Measurements from ENCODE around the gene GNB1L.

DNA sequence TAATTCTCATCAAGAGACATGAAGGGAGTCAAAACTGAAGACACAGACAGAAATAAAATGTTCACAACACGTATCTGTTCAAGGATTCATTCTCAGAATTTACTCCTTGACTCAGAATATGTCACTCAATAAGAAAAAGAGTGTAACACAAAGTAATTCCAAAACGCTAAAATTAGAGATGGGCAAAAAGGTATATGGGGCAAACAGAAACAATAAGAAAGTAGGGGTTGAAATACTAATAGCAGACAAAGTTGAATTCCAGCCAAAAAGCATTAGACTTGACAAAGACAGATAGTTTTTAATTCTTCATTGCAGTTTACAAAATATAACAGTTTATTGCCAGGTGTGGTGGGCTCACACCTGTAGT, 26.7 kb downstream of the GNB1L start:
- no peak for TF ChIP-seq EZH2 (IDR thresholded peaks at IDR 0.05; ENCODE audit: borderline replicate concordance, low read depth, low read length)
- TF ChIP-seq, protein P1, sequence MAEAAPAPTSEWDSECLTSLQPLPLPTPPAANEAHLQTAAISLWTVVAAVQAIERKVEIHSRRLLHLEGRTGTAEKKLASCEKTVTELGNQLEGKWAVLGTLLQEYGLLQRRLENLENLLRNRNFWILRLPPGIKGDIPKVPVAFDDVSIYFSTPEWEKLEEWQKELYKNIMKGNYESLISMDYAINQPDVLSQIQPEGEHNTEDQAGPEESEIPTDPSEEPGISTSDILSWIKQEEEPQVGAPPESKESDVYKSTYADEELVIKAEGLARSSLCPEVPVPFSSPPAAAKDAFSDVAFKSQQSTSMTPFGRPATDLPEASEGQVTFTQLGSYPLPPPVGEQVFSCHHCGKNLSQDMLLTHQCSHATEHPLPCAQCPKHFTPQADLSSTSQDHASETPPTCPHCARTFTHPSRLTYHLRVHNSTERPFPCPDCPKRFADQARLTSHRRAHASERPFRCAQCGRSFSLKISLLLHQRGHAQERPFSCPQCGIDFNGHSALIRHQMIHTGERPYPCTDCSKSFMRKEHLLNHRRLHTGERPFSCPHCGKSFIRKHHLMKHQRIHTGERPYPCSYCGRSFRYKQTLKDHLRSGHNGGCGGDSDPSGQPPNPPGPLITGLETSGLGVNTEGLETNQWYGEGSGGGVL (CRISPR knock-in tag; IDR thresholded peaks at IDR 0.05) = no peak
- TF ChIP-seq, protein P2, sequence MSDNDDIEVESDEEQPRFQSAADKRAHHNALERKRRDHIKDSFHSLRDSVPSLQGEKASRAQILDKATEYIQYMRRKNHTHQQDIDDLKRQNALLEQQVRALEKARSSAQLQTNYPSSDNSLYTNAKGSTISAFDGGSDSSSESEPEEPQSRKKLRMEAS (CRISPR knock-in tag; IDR thresholded peaks at IDR 0.05) = no peak
- TF ChIP-seq, protein P3, sequence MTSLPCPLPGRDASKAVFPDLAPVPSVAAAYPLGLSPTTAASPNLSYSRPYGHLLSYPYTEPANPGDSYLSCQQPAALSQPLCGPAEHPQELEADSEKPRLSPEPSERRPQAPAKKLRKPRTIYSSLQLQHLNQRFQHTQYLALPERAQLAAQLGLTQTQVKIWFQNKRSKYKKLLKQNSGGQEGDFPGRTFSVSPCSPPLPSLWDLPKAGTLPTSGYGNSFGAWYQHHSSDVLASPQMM (CRISPR knock-in tag; IDR thresholded peaks at IDR 0.05) = no peak
- TF ChIP-seq, protein P4, sequence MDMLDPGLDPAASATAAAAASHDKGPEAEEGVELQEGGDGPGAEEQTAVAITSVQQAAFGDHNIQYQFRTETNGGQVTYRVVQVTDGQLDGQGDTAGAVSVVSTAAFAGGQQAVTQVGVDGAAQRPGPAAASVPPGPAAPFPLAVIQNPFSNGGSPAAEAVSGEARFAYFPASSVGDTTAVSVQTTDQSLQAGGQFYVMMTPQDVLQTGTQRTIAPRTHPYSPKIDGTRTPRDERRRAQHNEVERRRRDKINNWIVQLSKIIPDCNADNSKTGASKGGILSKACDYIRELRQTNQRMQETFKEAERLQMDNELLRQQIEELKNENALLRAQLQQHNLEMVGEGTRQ (CRISPR knock-in tag; IDR thresholded peaks at IDR 0.05) = no peak
- TF ChIP-seq, protein P5, sequence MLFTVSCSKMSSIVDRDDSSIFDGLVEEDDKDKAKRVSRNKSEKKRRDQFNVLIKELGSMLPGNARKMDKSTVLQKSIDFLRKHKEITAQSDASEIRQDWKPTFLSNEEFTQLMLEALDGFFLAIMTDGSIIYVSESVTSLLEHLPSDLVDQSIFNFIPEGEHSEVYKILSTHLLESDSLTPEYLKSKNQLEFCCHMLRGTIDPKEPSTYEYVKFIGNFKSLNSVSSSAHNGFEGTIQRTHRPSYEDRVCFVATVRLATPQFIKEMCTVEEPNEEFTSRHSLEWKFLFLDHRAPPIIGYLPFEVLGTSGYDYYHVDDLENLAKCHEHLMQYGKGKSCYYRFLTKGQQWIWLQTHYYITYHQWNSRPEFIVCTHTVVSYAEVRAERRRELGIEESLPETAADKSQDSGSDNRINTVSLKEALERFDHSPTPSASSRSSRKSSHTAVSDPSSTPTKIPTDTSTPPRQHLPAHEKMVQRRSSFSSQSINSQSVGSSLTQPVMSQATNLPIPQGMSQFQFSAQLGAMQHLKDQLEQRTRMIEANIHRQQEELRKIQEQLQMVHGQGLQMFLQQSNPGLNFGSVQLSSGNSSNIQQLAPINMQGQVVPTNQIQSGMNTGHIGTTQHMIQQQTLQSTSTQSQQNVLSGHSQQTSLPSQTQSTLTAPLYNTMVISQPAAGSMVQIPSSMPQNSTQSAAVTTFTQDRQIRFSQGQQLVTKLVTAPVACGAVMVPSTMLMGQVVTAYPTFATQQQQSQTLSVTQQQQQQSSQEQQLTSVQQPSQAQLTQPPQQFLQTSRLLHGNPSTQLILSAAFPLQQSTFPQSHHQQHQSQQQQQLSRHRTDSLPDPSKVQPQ (CRISPR knock-in tag; IDR thresholded peaks at IDR 0.05; ENCODE audit: borderline replicate concordance) = no peak
- TF ChIP-seq, protein P6, sequence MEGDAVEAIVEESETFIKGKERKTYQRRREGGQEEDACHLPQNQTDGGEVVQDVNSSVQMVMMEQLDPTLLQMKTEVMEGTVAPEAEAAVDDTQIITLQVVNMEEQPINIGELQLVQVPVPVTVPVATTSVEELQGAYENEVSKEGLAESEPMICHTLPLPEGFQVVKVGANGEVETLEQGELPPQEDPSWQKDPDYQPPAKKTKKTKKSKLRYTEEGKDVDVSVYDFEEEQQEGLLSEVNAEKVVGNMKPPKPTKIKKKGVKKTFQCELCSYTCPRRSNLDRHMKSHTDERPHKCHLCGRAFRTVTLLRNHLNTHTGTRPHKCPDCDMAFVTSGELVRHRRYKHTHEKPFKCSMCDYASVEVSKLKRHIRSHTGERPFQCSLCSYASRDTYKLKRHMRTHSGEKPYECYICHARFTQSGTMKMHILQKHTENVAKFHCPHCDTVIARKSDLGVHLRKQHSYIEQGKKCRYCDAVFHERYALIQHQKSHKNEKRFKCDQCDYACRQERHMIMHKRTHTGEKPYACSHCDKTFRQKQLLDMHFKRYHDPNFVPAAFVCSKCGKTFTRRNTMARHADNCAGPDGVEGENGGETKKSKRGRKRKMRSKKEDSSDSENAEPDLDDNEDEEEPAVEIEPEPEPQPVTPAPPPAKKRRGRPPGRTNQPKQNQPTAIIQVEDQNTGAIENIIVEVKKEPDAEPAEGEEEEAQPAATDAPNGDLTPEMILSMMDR (IDR thresholded peaks at IDR 0.05 in 2 of 3, conservative IDR thresholded peaks at IDR 0.05 in 1 of 3; ENCODE audit: insufficient read depth in 2 of 3, low read depth in 1 of 3, low read length in 3 of 3) = no peak
- TF ChIP-seq EP300 (IDR thresholded peaks at IDR 0.05; ENCODE audit: low read length) = no peak
- TF ChIP-seq RFX5 (IDR thresholded peaks at IDR 0.05; ENCODE audit: low read depth, low read length) = no peak
- TF ChIP-seq POLR2A (conservative IDR thresholded peaks at IDR 0.05) = no peak
- TF ChIP-seq, protein P7, sequence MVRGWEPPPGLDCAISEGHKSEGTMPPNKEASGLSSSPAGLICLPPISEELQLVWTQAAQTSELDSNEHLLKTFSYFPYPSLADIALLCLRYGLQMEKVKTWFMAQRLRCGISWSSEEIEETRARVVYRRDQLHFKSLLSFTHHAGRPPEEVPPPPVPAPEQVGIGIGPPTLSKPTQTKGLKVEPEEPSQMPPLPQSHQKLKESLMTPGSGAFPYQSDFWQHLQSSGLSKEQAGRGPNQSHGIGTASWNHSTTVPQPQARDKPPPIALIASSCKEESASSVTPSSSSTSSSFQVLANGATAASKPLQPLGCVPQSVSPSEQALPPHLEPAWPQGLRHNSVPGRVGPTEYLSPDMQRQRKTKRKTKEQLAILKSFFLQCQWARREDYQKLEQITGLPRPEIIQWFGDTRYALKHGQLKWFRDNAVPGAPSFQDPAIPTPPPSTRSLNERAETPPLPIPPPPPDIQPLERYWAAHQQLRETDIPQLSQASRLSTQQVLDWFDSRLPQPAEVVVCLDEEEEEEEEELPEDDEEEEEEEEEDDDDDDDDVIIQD (CRISPR knock-in tag; IDR thresholded peaks at IDR 0.05) = no peak
- TF ChIP-seq, protein P8, sequence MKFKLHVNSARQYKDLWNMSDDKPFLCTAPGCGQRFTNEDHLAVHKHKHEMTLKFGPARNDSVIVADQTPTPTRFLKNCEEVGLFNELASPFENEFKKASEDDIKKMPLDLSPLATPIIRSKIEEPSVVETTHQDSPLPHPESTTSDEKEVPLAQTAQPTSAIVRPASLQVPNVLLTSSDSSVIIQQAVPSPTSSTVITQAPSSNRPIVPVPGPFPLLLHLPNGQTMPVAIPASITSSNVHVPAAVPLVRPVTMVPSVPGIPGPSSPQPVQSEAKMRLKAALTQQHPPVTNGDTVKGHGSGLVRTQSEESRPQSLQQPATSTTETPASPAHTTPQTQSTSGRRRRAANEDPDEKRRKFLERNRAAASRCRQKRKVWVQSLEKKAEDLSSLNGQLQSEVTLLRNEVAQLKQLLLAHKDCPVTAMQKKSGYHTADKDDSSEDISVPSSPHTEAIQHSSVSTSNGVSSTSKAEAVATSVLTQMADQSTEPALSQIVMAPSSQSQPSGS (CRISPR knock-in tag; IDR thresholded peaks at IDR 0.05) = no peak
